Parathyroid adenoma (tissue), 2 donors: ENCODE data around the gene SLC6A12.

Source experiments
- H2AFZ ChIP-seq: fragments of 300-600 bp; sonication (generic); one replicate; pipeline ENCODE4 v1.7.0; 2017; ENCODE audit warnings: antibody characterized with exemption, mild to moderate bottlenecking
- H3K27ac ChIP-seq: fragments of 300-600 bp; sonication (generic); one replicate; pipeline ENCODE4 v1.7.0; 2017
- H3K27me3 ChIP-seq: fragments of 300-600 bp; sonication (generic); one replicate; pipeline ENCODE4 v1.7.0; 2017; ENCODE audit warnings: low read length; ENCODE audit not compliant: control insufficient read depth, insufficient read depth
- H3K36me3 ChIP-seq: fragments of 300-600 bp; sonication (generic); one replicate; pipeline ENCODE4 v1.7.0; 2017; ENCODE audit warnings: low read length; ENCODE audit not compliant: control insufficient read depth, insufficient read depth
- H3K4me1 ChIP-seq: fragments of 300-600 bp; sonication (generic); one replicate; pipeline ENCODE4 v1.7.0; 2017; ENCODE audit warnings: control low read depth
- H3K4me2 ChIP-seq: fragments of 300-600 bp; sonication (generic); one replicate; pipeline ENCODE4 v1.7.0; 2017; ENCODE audit warnings: low read length
- H3K4me3 ChIP-seq: fragments of 300-600 bp; sonication (generic); one replicate; pipeline ENCODE4 v1.7.0; 2017; ENCODE audit warnings: low read depth, low read length
- H3K79me2 ChIP-seq: fragments of 300-600 bp; sonication (generic); one replicate; pipeline ENCODE4 v1.7.0; 2017; ENCODE audit warnings: control low read depth
- H3K9ac ChIP-seq: fragments of 300-600 bp; sonication (generic); one replicate; pipeline ENCODE4 v1.7.0; 2017; ENCODE audit warnings: mild to moderate bottlenecking
- H3K9me3 ChIP-seq: fragments of 300-600 bp; sonication (generic); one replicate; pipeline ENCODE4 v1.7.0; 2017; ENCODE audit warnings: low read length; ENCODE audit not compliant: control insufficient read depth
- CTCF ChIP-seq: fragments of 300-600 bp; sonication (generic); IDR thresholded peaks from one replicate; pipeline ENCODE4 v1.7.0; 2017; ENCODE audit warnings: antibody characterized with exemption, mild to moderate bottlenecking
- donor health status: primary hyperparathyroidism.

Gene SLC6A12

GRCh38 chr12:143964-144649, 69.8 kb downstream of the SLC6A12 start:
- Histone ChIP-seq H3K27me3 (no peaks in the 10 kb centered on the region), H3K9ac (no peak overlapping the region), H3K79me2 (no peaks in the 10 kb centered on the region), H3K36me3 (no peaks in the 10 kb centered on the region), H3K27ac (peak overlapping the region; percentile 97), H3K9me3 (no peaks in the 10 kb centered on the region), H3K4me3 (no peak overlapping the region), H3K4me2 (peak overlapping the region; percentile 34), H3K4me1 (peaks cover 82% of the 10 kb centered on the region), H2AFZ (peak overlapping the region; percentile 36)
- TF ChIP-seq CTCF, result no peak

GRCh38 chr12:140162-140561, 73.8 kb downstream of the SLC6A12 start:
- H2AFZ ChIP-seq, result peak overlapping the region; percentile 26
- H3K27me3 ChIP-seq, result no peaks in the 10 kb centered on the region
- H3K36me3 ChIP-seq, result no peaks in the 10 kb centered on the region
- no peak overlapping the region for H3K4me3 ChIP-seq
- H3K9me3 ChIP-seq, result no peaks in the 10 kb centered on the region
- peaks cover 3% of the 10 kb centered on the region for H3K79me2 ChIP-seq
- H3K9ac ChIP-seq, result no peak overlapping the region
- no peak overlapping the region for H3K4me2 ChIP-seq
- no peak for TF ChIP-seq CTCF
- peak overlapping the region; percentile 97 for H3K27ac ChIP-seq
- peaks cover 61% of the 10 kb centered on the region for H3K4me1 ChIP-seq
